ENCODE results near the gene C3orf52.

C3orf52 gene

GRCh38 chr3:112134335-112135124 is 48.3 kb downstream of the C3orf52 start:
- Histone ChIP-seq H3K4me3 (ENCODE audit: insufficient read depth in 1 of 2, low read depth in 1 of 2, low read length in 2 of 2) (no peak overlapping the region), H4K8ac (ENCODE audit: low read length) (no peak overlapping the region), H3K36me3 (ENCODE audit: control insufficient read depth in 1 of 2, insufficient read depth in 2 of 2, low read depth in 1 of 2, low read length in 2 of 2) (peaks cover 0 to 7% of the 10 kb centered on the region in 2 experiments), H3K9me3 (ENCODE audit: control insufficient read depth, low read length) (no peaks in the 10 kb centered on the region), H3K79me1 (replicated peaks; ENCODE audit: low read length, poor library complexity, severe bottlenecking) (no peaks in the 10 kb centered on the region), H3K18ac (ENCODE audit: low read depth in 1 of 2, low read length in 2 of 2) (no peak overlapping the region), H2BK5ac (ENCODE audit: low read depth, low read length, poor library complexity, severe bottlenecking) (no peak overlapping the region), H2BK120ac (ENCODE audit: low read depth, low read length) (no peak overlapping the region), H3K27ac (ENCODE audit: low read length, poor library complexity, severe bottlenecking) (no peak overlapping the region), H2AK5ac (ENCODE audit: low read length, severe bottlenecking) (no peak overlapping the region), H3K4me1 (ENCODE audit: control insufficient read depth, insufficient read depth, low read depth, low read length) (no peaks in the 10 kb centered on the region), H4K91ac (ENCODE audit: low read length) (no peak overlapping the region), H2BK12ac (ENCODE audit: low read length in 2 of 2) (no peak overlapping the region), H3K4ac (ENCODE audit: low read depth in 1 of 2, low read length in 2 of 2) (no peak overlapping the region), H2AFZ (ENCODE audit: low read depth, low read length) (no peak overlapping the region), H3K27me3 (ENCODE audit: control insufficient read depth in 1 of 2, insufficient read depth in 1 of 2, low read length in 2 of 2) (no peaks in the 10 kb centered on the region), H3K14ac (ENCODE audit: low read length in 2 of 2) (no peak overlapping the region), H3K9ac (ENCODE audit: low read length) (no peak overlapping the region), H2BK15ac (ENCODE audit: low read depth, poor library complexity, severe bottlenecking) (no peak overlapping the region), H3K23ac (ENCODE audit: low read length in 2 of 2) (no peak overlapping the region), H3K4me2 (ENCODE audit: low read length, poor library complexity, severe bottlenecking) (no peak overlapping the region)
- no peak for DNase-seq
- 72% methylated on average over 5 of the region's 8 CpGs for WGBS

- Histone ChIP-seq H3K36me3 (ENCODE audit: control insufficient read depth in 1 of 2, insufficient read depth in 2 of 2, low read depth in 1 of 2, low read length in 2 of 2) (peaks cover 0 to 3% of the 10 kb centered on the region in 2 experiments), H2BK15ac (ENCODE audit: low read depth, poor library complexity, severe bottlenecking) (no peak overlapping the region), H2BK12ac (ENCODE audit: low read length in 2 of 2) (no peak overlapping the region), H3K79me1 (replicated peaks; ENCODE audit: low read length, poor library complexity, severe bottlenecking) (no peaks in the 10 kb centered on the region), H3K14ac (ENCODE audit: low read length in 2 of 2) (no peak overlapping the region), H3K4ac (ENCODE audit: low read depth in 1 of 2, low read length in 2 of 2) (no peak overlapping the region), H3K4me3 (ENCODE audit: insufficient read depth in 1 of 2, low read depth in 1 of 2, low read length in 2 of 2) (no peak overlapping the region), H4K8ac (ENCODE audit: low read length) (no peak overlapping the region), H3K27ac (ENCODE audit: low read length, poor library complexity, severe bottlenecking) (no peak overlapping the region), H2AFZ (ENCODE audit: low read depth, low read length) (no peak overlapping the region), H3K23ac (ENCODE audit: low read length in 2 of 2) (no peak overlapping the region), H3K27me3 (ENCODE audit: control insufficient read depth in 1 of 2, insufficient read depth in 1 of 2, low read length in 2 of 2) (no peaks in the 10 kb centered on the region), H3K9ac (ENCODE audit: low read length) (no peak overlapping the region), H3K18ac (ENCODE audit: low read depth in 1 of 2, low read length in 2 of 2) (no peak overlapping the region), H4K91ac (ENCODE audit: low read length) (no peak overlapping the region), H3K4me1 (ENCODE audit: control insufficient read depth, insufficient read depth, low read depth, low read length) (no peaks in the 10 kb centered on the region), H2BK5ac (ENCODE audit: low read depth, low read length, poor library complexity, severe bottlenecking) (no peak overlapping the region), H2AK5ac (ENCODE audit: low read length, severe bottlenecking) (no peak overlapping the region), H3K9me3 (ENCODE audit: control insufficient read depth, low read length) (no peaks in the 10 kb centered on the region), H2BK120ac (ENCODE audit: low read depth, low read length) (no peak overlapping the region), H3K4me2 (ENCODE audit: low read length, poor library complexity, severe bottlenecking) (no peak overlapping the region)
- WGBS = 97% methylated on average over 1 of the region's 1 CpG
- DNase-seq = no peak
Measured at GRCh38 chr3:112136046-112136445, 49.9 kb downstream of the C3orf52 start.

- no peak overlapping the region for H3K14ac ChIP-seq (ENCODE audit: low read length in 2 of 2)
- no peak overlapping the region for H3K4me3 ChIP-seq (ENCODE audit: insufficient read depth in 1 of 2, low read depth in 1 of 2, low read length in 2 of 2)
- no peak overlapping the region for H3K18ac ChIP-seq (ENCODE audit: low read depth in 1 of 2, low read length in 2 of 2)
- no peaks in the 10 kb centered on the region for H3K9me3 ChIP-seq (ENCODE audit: control insufficient read depth, low read length)
- H3K4me1 ChIP-seq (ENCODE audit: control insufficient read depth, insufficient read depth, low read depth, low read length) = no peaks in the 10 kb centered on the region
- no peak overlapping the region for H3K23ac ChIP-seq (ENCODE audit: low read length in 2 of 2)
- no peaks in the 10 kb centered on the region for H3K79me1 ChIP-seq (replicated peaks; ENCODE audit: low read length, poor library complexity, severe bottlenecking)
- H3K27ac ChIP-seq (ENCODE audit: low read length, poor library complexity, severe bottlenecking) = no peak overlapping the region
- no peak overlapping the region for H2BK120ac ChIP-seq (ENCODE audit: low read depth, low read length)
- H4K91ac ChIP-seq (ENCODE audit: low read length) = no peak overlapping the region
- H2BK12ac ChIP-seq (ENCODE audit: low read length in 2 of 2) = no peak overlapping the region
- no peak overlapping the region for H3K4me2 ChIP-seq (ENCODE audit: low read length, poor library complexity, severe bottlenecking)
- H2BK15ac ChIP-seq (ENCODE audit: low read depth, poor library complexity, severe bottlenecking) = no peak overlapping the region
- 25% methylated on average over 4 of the region's 5 CpGs for WGBS
- no peaks in the 10 kb centered on the region for H3K27me3 ChIP-seq (ENCODE audit: control insufficient read depth in 1 of 2, insufficient read depth in 1 of 2, low read length in 2 of 2)
- peaks cover 0 to 3% of the 10 kb centered on the region in 2 experiments for H3K36me3 ChIP-seq (ENCODE audit: control insufficient read depth in 1 of 2, insufficient read depth in 2 of 2, low read depth in 1 of 2, low read length in 2 of 2)
- no peak overlapping the region for H2AFZ ChIP-seq (ENCODE audit: low read depth, low read length)
- no peak overlapping the region for H4K8ac ChIP-seq (ENCODE audit: low read length)
- H2BK5ac ChIP-seq (ENCODE audit: low read depth, low read length, poor library complexity, severe bottlenecking) = no peak overlapping the region
- H3K4ac ChIP-seq (ENCODE audit: low read depth in 1 of 2, low read length in 2 of 2) = no peak overlapping the region
- peak; percentile 43 for DNase-seq
- no peak overlapping the region for H2AK5ac ChIP-seq (ENCODE audit: low read length, severe bottlenecking)
- no peak overlapping the region for H3K9ac ChIP-seq (ENCODE audit: low read length)
Measured at GRCh38 chr3:112136959-112137693, 50.9 kb downstream of the C3orf52 start.

GRCh38 chr3:112137781-112138180 is 51.6 kb downstream of the C3orf52 start:
- Histone ChIP-seq H3K36me3 (ENCODE audit: control insufficient read depth in 1 of 2, insufficient read depth in 2 of 2, low read depth in 1 of 2, low read length in 2 of 2) (peaks cover 0 to 3% of the 10 kb centered on the region in 2 experiments), H3K23ac (ENCODE audit: low read length in 2 of 2) (no peak overlapping the region), H2BK5ac (ENCODE audit: low read depth, low read length, poor library complexity, severe bottlenecking) (no peak overlapping the region), H3K9me3 (ENCODE audit: control insufficient read depth, low read length) (no peaks in the 10 kb centered on the region), H3K4me1 (ENCODE audit: control insufficient read depth, insufficient read depth, low read depth, low read length) (no peaks in the 10 kb centered on the region), H2BK120ac (ENCODE audit: low read depth, low read length) (no peak overlapping the region), H3K4me3 (ENCODE audit: insufficient read depth in 1 of 2, low read depth in 1 of 2, low read length in 2 of 2) (no peak overlapping the region), H3K27me3 (ENCODE audit: control insufficient read depth in 1 of 2, insufficient read depth in 1 of 2, low read length in 2 of 2) (no peaks in the 10 kb centered on the region), H3K4me2 (ENCODE audit: low read length, poor library complexity, severe bottlenecking) (no peak overlapping the region), H2BK12ac (ENCODE audit: low read length in 2 of 2) (no peak overlapping the region), H3K18ac (ENCODE audit: low read depth in 1 of 2, low read length in 2 of 2) (no peak overlapping the region), H4K8ac (ENCODE audit: low read length) (no peak overlapping the region), H3K27ac (ENCODE audit: low read length, poor library complexity, severe bottlenecking) (no peak overlapping the region), H2AK5ac (ENCODE audit: low read length, severe bottlenecking) (no peak overlapping the region), H2AFZ (ENCODE audit: low read depth, low read length) (no peak overlapping the region), H3K14ac (ENCODE audit: low read length in 2 of 2) (no peak overlapping the region), H2BK15ac (ENCODE audit: low read depth, poor library complexity, severe bottlenecking) (no peak overlapping the region), H4K91ac (ENCODE audit: low read length) (no peak overlapping the region), H3K79me1 (replicated peaks; ENCODE audit: low read length, poor library complexity, severe bottlenecking) (no peaks in the 10 kb centered on the region), H3K4ac (ENCODE audit: low read depth in 1 of 2, low read length in 2 of 2) (no peak overlapping the region), H3K9ac (ENCODE audit: low read length) (no peak overlapping the region)
- WGBS = 52% methylated on average over 4 of the region's 4 CpGs
- no peak for DNase-seq
